NCI-H128 (cell line): ENCODE results near the gene CEACAM16.
"Not testable (repeated sequence)": the region's sequence is repeated elsewhere in the genome, so short reads cannot be mapped to it uniquely, and the experiment has no call there.

Experiments
- DNase-seq: peaks from one replicate; lab custom pipeline; 2025; ENCODE audit not compliant: unreplicated experiment; lab: John Stamatoyannopoulos, UW

CEACAM16 gene

GRCh38 chr19:44702551-44703176 is 3.7 kb downstream of the CEACAM16 start:
- no peak for DNase-seq

DNA sequence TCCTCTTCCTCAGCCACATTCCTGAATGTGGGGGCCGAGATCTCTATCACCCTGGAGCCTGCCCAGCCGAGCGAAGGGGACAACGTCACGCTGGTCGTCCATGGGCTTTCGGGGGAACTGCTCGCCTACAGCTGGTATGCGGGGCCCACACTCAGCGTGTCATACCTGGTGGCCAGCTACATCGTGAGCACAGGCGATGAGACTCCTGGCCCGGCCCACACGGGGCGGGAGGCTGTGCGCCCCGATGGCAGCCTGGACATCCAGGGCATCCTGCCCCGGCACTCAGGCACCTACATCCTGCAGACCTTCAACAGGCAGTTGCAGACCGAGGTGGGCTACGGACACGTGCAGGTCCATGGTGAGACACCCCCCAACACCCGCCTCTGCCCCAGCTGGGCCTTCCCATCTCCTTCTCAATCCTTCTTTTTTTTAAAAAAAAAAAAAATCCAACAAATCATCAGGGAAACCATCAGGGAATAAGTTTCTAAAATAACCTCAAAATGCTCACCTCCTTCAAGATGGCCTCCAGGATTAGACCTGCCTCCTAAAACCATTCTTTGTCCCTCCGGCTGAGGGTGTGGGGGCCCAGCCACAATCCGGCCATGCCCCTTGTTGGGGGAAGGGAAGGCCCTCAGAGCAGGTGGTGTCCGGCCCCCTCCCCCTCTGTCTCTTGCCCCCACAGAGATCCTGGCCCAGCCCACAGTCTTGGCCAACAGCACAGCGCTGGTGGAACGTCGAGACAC is 4.6 kb downstream of the CEACAM16 start:
- DNase-seq, result no peak

GRCh38 chr19:44704982-44705381 is 6.0 kb downstream of the CEACAM16 start:
- no peak for DNase-seq

DNA sequence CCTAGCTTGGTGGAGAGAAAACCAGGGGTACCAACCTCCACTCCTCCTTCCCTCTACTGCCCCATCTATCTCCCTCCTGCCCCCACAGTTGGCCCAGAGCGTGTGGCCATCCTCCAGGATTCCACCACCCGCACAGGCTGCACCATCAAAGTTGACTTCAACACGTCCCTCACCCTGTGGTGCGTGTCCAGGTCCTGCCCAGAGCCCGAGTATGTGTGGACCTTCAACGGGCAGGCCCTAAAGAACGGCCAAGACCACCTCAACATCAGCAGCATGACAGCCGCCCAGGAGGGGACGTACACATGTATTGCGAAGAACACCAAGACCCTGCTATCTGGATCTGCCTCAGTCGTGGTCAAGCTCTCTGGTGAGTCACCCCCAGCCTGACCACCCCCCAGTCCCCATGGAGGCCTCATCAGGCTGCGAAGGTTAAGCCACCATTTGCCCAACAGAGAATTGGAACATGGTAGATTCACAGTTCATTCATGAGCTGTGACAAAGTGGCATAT is 6.6 kb downstream of the CEACAM16 start:
- no peak for DNase-seq

DNA sequence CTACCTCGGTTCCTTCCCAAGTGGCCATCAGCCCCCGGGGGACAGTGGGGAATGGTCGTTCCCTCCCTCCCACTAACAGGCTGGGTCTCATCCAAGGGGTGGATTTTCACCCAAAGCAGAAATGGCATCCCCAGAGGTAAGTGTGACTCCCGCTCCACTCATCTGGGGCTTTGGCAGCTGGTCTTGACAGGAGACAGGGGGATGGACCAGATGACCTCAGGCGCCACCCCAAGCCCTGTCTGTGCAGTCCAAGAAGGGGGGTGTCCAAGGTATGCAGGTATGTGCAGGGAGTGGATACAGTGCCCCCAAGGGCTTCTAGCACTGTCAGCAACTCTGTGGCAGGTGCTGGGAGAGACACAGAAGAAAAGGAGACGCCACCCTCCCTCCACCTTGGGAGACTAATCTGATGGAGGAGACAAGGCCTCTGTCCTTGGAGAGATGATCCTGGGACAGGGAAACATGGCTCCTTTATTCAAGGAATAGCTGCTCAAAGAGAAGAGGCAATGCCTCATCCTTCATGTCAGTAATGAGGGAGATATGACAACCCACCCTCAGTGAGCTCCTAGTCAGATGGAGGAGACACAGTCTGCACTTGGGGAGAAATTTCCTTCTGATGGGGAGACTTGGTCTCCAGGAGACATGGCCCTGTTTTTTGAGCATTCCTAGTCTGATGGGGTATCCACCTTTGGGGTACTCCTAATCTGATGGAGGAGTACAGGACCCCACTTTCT is 7.7 kb downstream of the CEACAM16 start:
- no peak for DNase-seq

- no peak for DNase-seq
Observed at GRCh38 chr19:44707794-44708193, 8.8 kb downstream of the CEACAM16 start.

DNA sequence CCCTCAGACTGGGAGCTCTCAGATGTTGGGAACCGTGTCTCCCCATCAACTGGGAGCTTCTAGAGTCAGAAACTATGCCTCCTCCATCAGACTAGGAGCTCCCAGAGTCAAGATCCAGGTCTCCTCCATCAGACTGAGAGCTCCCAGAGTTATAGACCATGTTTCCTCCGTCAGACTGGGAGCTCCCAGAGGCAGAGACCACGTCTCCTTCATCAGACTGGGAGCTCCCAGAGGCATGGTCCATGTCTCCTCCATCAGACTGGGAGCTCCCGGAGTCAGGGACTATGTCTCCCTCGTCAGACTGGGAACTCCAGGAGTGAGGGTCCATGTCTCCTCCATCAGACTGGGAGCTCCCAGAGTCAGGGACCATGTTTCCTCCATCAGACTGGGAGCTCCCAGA is 10.0 kb downstream of the CEACAM16 start:
- no peak for DNase-seq

GRCh38 chr19:44709434-44710266 is 10.7 kb downstream of the CEACAM16 start:
- DNase-seq, result not testable (repeated sequence)

DNA sequence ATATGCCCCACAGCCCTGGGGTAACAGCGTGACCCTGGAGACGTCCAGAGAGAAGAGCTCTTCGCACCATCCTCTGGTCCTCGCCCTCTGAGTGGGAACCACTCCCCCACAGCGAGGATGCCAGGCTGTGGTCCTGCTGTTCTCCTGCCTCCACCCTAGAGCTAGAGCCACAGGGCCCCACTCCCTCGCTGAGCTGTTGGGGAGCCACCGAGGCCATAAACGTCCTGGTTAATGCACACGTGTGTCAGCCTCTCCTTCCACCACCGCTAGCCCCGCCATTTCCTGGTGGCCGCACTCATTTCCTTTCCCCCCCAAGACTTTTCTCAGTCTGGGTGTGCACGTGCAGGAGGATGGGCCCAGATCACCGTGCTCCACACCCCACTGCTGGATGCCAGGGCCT is 11.5 kb downstream of the CEACAM16 start:
- no peak for DNase-seq

GRCh38 chr19:44712864-44713515 is 14.0 kb downstream of the CEACAM16 start:
- DNase-seq, result no peak

DNA sequence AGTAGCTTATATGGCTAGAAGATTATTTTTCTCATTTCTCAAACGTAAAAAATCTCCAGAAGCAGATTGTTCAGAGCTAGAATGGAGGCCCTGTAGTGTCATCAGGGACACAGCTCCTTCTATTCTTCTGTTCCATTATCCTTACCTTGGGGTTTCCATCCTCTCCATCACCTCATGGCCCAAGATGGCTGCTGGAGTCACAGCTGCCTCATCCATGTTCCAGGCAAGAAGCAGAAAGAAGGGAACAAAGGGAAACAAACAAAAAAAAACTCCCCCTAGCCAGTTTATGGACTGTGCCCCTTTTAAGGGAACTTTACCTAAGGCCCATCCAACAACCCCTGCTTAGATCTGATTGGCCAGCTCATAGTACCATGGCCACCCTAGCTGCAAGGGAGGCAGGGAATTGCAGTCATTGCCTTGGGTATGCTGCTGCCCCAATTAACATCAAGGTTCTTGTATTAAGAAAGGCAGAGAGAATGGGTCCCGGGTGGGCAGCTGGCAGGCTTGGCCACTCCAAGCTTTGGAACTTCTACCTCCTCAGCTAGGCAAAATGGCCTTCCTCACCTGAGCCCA is 15.7 kb downstream of the CEACAM16 start:
- DNase-seq, result no peak

DNA sequence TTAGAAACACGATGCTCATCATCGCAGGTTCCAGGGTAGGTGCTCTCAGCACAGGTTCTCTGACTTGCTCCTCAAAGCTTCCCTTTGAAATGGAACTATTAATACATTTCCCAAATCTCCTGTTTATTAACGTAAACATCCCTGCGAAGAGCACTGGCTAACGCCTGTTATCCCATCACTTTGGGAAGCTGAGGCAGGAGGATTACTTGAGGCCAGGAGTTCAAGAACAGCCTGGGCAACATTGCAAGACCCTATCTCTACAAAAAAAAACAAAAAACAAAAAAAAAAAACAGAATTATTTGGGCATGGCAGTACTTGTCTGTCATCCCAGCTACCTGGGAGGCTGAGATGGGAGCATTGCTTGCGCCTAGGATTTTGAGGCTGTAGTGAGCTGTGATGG is 18.7 kb downstream of the CEACAM16 start:
- no peak for DNase-seq

- DNase-seq, result no peak
Observed at GRCh38 chr19:44718441-44719261, 19.7 kb downstream of the CEACAM16 start.

DNA sequence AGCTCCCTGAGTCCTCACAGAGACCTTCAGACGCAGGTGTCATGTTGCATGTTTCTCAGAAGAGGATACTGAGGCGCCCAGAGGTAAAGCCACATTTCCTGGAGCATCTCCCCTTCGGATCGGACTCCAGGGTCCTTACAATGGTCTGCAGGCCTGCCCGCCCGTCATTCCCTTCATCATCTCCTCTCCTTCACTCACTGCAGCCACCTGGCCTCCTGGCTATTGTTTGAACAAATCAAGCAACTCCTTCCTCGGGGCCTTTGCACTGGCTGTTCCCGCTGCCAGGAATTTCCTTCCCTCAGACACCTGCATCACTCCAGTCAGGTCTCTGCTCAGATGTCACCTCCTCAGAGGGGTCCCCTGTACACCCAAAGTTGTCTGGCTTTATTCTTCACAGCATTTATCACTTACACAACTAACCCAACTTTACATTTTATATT is 20.3 kb downstream of the CEACAM16 start:
- no peak for DNase-seq

DNA sequence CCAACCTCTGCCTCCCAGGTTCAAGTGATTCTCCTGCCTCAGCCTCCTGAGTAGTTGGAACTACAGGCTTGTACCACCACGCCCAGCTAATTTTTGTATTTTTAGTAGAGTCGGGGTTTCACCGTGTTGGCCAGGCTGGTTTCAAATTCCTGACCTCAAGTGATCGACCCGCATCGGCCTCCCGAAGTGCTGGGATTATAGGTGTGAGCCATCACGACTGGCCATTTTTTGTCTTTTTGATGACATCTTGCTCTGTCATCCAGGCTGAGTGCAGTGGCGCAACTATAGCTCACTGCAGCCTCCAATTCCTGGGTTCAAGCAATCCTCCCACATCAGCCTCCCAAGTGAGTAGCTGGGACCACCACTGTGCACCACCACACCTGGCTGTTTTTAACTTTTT is 21.4 kb downstream of the CEACAM16 start:
- not testable (repeated sequence) for DNase-seq

DNA sequence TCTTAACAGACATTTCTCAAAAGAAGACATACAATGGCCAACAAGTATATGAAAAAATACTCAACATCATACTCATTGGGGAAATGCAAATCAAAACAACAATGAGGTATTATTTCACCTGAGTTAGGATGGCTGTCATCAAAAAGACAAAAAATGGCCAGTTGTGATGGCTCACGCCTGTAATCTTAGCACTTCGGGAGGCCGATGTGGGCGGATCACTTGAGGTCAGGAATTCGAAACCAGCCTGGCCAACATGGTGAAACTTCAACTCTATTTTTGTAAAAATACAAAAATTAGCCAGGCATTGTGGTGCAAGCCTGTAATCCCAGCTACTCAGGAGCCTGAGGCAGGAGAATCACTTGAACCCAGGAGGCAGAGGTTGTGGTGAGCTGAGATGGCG is 22.0 kb downstream of the CEACAM16 start:
- DNase-seq, result no peak

- DNase-seq, result not testable (repeated sequence)
Observed at GRCh38 chr19:44721369-44721768, 22.4 kb downstream of the CEACAM16 start.

DNA sequence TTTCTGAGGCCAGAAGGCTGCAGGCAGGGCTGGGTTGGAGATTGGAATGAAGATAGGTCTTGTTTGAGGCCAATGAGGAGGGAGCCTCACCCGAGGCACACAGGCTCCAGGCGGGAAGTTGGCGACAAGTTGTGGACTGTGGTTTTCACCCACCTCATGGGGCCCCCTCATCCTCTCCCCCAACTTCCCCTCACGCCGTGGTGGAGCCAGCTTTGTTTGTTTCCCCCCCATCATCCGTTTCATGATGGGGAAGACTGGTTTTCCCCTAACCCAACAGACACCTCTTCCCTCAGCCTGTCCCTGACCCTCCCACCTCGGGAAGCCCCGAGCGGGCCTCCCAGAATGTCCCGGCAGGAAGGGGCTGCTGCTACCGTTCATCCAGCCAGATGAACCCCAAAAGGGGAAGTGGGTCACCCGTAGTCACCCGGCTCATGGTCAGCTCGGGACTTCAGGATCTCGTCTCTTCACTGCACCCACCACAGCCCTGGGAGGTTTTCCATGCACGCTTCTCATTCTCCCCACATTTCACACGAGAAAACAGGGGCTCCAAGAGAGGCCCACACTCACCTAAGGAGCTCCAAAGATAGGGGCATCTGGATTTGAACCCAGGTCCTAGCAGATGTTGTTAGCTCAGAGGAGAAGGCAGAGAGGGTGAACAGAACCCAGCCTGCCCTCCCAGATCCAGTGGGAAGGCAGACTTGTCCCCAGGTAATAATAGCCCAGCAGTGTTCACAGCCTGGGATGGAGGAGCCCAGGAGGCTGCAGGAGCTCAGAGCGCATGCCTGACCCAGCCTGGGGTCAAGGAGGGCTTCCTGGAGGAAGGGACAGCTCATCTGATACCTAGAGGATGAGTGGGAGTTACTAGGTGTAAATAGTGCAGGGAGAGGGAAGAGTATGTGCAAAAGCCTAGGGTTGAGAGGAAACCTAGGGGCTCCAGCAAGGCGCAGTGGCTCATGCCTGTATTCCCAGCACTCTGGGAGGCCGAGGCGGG is 23.5 kb downstream of the CEACAM16 start:
- DNase-seq, result no peak
